ENCODE measurements around the gene IQCM. TPM values are rescaled to one million over a fixed set of nuclear protein-coding genes. Genes with fewer than 3 reads are reported as not detected.

The IQCM gene
- total RNA-seq, 1 experiment from 2014 or later: not detected

DNA sequence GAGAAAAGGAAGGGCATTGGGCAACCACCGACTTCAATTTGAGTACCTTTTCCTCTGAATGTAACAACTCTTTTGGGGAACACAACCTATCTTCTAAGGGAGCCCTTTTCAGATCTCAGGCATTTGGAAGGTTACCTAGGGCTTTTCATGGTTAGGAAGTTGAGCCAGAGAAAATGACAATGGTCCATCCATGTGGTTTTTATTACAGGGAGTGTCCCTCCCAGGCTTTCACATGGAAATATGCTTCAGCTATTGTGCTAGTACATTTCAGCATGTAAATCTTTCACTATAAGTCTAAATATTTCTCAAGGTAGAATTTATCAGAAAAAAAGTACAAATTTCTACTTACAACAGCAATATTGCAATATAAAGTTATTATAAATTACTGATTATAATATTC, 259.8 kb downstream of the IQCM start:
- Mint-ChIP-seq H3K4me1 (ENCODE audit: low read depth, unreplicated experiment) (no peaks in the 10 kb centered on the region), H3K36me3 (ENCODE audit: insufficient read depth, unreplicated experiment) (no peaks in the 10 kb centered on the region), H3K4me3 (ENCODE audit: unreplicated experiment) (no peak overlapping the region), H3K27ac (ENCODE audit: unreplicated experiment) (no peak overlapping the region), H3K27me3 (ENCODE audit: insufficient read depth, unreplicated experiment) (peaks cover 4% of the 10 kb centered on the region), H3K9me3 (ENCODE audit: unreplicated experiment) (no peaks in the 10 kb centered on the region)
- Histone ChIP-seq H3K27me3 (replicated peaks; ENCODE audit: control insufficient read depth, insufficient read depth, low read length) (no peaks in the 10 kb centered on the region), H3K9me3 (no peaks in the 10 kb centered on the region), H3K36me3 (ENCODE audit: control insufficient read depth, insufficient read depth, low read length) (no peaks in the 10 kb centered on the region), H3K4me3 (ENCODE audit: low read depth, low read length) (no peak overlapping the region), H3K4me1 (no peaks in the 10 kb centered on the region)
- TF ChIP-seq, protein P1, sequence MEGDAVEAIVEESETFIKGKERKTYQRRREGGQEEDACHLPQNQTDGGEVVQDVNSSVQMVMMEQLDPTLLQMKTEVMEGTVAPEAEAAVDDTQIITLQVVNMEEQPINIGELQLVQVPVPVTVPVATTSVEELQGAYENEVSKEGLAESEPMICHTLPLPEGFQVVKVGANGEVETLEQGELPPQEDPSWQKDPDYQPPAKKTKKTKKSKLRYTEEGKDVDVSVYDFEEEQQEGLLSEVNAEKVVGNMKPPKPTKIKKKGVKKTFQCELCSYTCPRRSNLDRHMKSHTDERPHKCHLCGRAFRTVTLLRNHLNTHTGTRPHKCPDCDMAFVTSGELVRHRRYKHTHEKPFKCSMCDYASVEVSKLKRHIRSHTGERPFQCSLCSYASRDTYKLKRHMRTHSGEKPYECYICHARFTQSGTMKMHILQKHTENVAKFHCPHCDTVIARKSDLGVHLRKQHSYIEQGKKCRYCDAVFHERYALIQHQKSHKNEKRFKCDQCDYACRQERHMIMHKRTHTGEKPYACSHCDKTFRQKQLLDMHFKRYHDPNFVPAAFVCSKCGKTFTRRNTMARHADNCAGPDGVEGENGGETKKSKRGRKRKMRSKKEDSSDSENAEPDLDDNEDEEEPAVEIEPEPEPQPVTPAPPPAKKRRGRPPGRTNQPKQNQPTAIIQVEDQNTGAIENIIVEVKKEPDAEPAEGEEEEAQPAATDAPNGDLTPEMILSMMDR (IDR thresholded peaks at IDR 0.05; ENCODE audit: insufficient read depth in 1 of 2, low read depth in 1 of 2, low read length in 1 of 2, severe bottlenecking in 1 of 2, unreplicated experiment in 1 of 2): no peak
- BruUV-seq (replicated peaks): no TSS peak
- intact Hi-C loops (cut with micrococcal nuclease; ENCODE audit: unreplicated experiment): no loop called here
- no peak for DNase-seq
- ChIA-PET CTCF (no interaction called here), POLR2A (no interaction called here)

DNA sequence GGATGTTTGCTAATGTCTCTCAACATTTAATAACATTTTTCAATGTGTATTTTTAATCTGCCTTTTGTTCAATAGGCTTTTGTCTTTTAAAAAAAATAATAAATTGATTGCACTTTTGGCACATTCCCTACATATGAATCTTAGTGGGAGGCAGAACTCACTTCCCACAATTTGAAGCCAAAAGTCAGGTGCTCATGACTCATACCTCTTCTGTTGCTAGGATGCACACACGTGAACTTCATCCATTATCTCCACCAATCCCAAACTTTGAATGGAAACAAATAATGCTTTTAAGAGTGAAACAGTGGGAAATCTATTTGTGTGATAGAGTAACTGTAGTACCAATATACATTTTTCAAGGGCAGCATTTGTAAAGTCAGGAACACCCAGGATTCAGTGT, 260.5 kb downstream of the IQCM start:
- no peak for DNase-seq
- Histone ChIP-seq H3K27me3 (replicated peaks; ENCODE audit: control insufficient read depth, insufficient read depth, low read length) (no peaks in the 10 kb centered on the region), H3K4me1 (no peaks in the 10 kb centered on the region), H3K4me3 (ENCODE audit: low read depth, low read length) (no peak overlapping the region), H3K9me3 (no peaks in the 10 kb centered on the region), H3K36me3 (ENCODE audit: control insufficient read depth, insufficient read depth, low read length) (no peaks in the 10 kb centered on the region)
- Mint-ChIP-seq H3K27ac (ENCODE audit: unreplicated experiment) (no peak overlapping the region), H3K27me3 (ENCODE audit: insufficient read depth, unreplicated experiment) (peaks cover 4% of the 10 kb centered on the region), H3K4me1 (ENCODE audit: low read depth, unreplicated experiment) (no peaks in the 10 kb centered on the region), H3K36me3 (ENCODE audit: insufficient read depth, unreplicated experiment) (no peaks in the 10 kb centered on the region), H3K4me3 (ENCODE audit: unreplicated experiment) (no peak overlapping the region), H3K9me3 (ENCODE audit: unreplicated experiment) (no peaks in the 10 kb centered on the region)
- intact Hi-C loops (cut with micrococcal nuclease; ENCODE audit: unreplicated experiment): no loop called here
- TF ChIP-seq, protein P1 (IDR thresholded peaks at IDR 0.05; ENCODE audit: insufficient read depth in 1 of 2, low read depth in 1 of 2, low read length in 1 of 2, severe bottlenecking in 1 of 2, unreplicated experiment in 1 of 2): no peak
- ChIA-PET CTCF (no interaction called here), POLR2A (no interaction called here)
- no TSS peak for BruUV-seq (replicated peaks)

DNA sequence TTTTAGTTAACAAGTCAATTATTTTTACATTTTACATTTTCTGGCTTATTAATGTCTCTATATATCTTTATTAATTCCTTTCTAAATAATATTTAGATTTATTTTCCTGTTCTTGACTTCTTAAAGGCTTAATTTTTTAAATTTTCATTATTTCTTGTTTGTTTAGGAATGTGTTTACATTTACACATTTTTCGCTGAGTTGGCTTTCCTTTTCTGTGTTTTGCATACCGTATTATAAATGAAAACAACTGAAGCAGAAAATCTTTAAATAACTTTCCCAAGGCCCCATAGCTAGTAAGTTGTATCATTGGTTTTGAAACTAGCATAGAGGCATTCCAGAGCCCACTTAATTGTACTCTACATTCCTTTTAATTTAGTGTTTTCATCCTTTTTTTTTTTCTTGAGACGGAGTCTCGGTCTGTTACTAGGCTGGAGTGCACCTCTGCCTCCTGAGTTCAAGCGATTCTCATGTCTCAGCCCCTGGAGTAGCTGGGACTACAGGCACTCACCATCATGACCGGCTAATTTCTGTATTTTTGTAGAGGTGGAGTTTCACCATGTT, 261.6 kb downstream of the IQCM start:
- Mint-ChIP-seq H3K36me3 (ENCODE audit: insufficient read depth, unreplicated experiment) (no peaks in the 10 kb centered on the region), H3K4me3 (ENCODE audit: unreplicated experiment) (no peak overlapping the region), H3K27me3 (ENCODE audit: insufficient read depth, unreplicated experiment) (peaks cover 4% of the 10 kb centered on the region), H3K4me1 (ENCODE audit: low read depth, unreplicated experiment) (no peaks in the 10 kb centered on the region), H3K9me3 (ENCODE audit: unreplicated experiment) (no peaks in the 10 kb centered on the region), H3K27ac (ENCODE audit: unreplicated experiment) (no peak overlapping the region)
- Histone ChIP-seq H3K9me3 (no peaks in the 10 kb centered on the region), H3K4me3 (ENCODE audit: low read depth, low read length) (no peak overlapping the region), H3K27me3 (replicated peaks; ENCODE audit: control insufficient read depth, insufficient read depth, low read length) (no peaks in the 10 kb centered on the region), H3K36me3 (ENCODE audit: control insufficient read depth, insufficient read depth, low read length) (no peaks in the 10 kb centered on the region), H3K4me1 (no peaks in the 10 kb centered on the region)
- DNase-seq: no peak
- CTCF ChIA-PET: no interaction called here
- intact Hi-C loops (cut with micrococcal nuclease; ENCODE audit: unreplicated experiment): loop anchor here (5.0 kb wide), 1 partner anchor 343 kb away; no protein-coding TSS in a partner anchor
- no TSS peak for BruUV-seq (replicated peaks)
- TF ChIP-seq, protein P1 (IDR thresholded peaks at IDR 0.05; ENCODE audit: insufficient read depth in 1 of 2, low read depth in 1 of 2, low read length in 1 of 2, severe bottlenecking in 1 of 2, unreplicated experiment in 1 of 2): no peak
- POLR2A ChIA-PET: no interaction called here

All from Caco-2 (cell line).